Right atrium auricular region (tissue), 2 donors: Measurements from ENCODE around the gene ADGRD2. TPM values are rescaled to one million over a fixed set of nuclear protein-coding genes. Genes with fewer than 3 reads are reported as not detected.

Experiments
- DNase-seq: peaks from one replicate; pipeline ENCODE4 v3.0.0-alpha.2; 2019; ENCODE audit warnings: low spot score
- H3K27ac ChIP-seq, 2 donors: fragments of 200-600 bp; sonication (generic); 1 replicate in 1 of 2; 2 replicates in 1 of 2; pipeline ENCODE4 v1.5.1; 2016 to 2019
- H3K27me3 ChIP-seq, 2 donors: fragments of 200-600 bp; sonication (generic); one replicate each; pipeline versions ENCODE4 v1.5.1 to v1.6.0; 2017 to 2019
- H3K36me3 ChIP-seq: fragments of 200-600 bp; sonication (generic); one replicate; pipeline ENCODE4 v1.5.1; 2016
- H3K4me1 ChIP-seq, 2 donors: fragments of 200-600 bp; sonication (generic); one replicate each; pipeline versions ENCODE4 v1.5.1 to v1.6.0; 2017 to 2019
- H3K4me3 ChIP-seq, 2 donors: fragments of 200-600 bp; sonication (generic); 1 replicate in 1 of 2; 2 replicates in 1 of 2; pipeline ENCODE4 v1.5.1; 2017 to 2019; ENCODE audit warnings: mild to moderate bottlenecking in 1 of 2, moderate library complexity in 1 of 2
- H3K9me3 ChIP-seq, 2 donors: fragments of 200-600 bp; sonication (generic); one replicate each; pipeline ENCODE4 v1.5.1; 2019
- CTCF ChIP-seq, 2 donors: fragments of 200-600 bp; sonication (generic); IDR thresholded peaks; one replicate each; pipeline ENCODE4 v1.5.1; 2019; ENCODE audit warnings: antibody characterized with exemption in 2 of 2
- total RNA-seq, 2 donors: library from RNA; depleted of rRNA; stranded (reverse); fragments of >200 nt; gene quantifications; one replicate each; pipeline ENCODE4 v1.1.0, GENCODE V29; 2016

ADGRD2 gene
- total RNA-seq, 2 donors from 2014 or later = not detected

- Histone ChIP-seq H3K27ac (no peak overlapping the region), H3K9me3 (no peaks in the 10 kb centered on the region), H3K36me3 (no peaks in the 10 kb centered on the region), H3K4me1 (peaks cover 0 to 18% of the 10 kb centered on the region in 2 donors), H3K4me3 (peak overlapping the region in 1 of 2 donors; percentile 15), H3K27me3 (peaks cover 15 to 31% of the 10 kb centered on the region in 2 donors)
- no peak for DNase-seq
- TF ChIP-seq CTCF (IDR thresholded peaks at IDR 0.05) = no peak
Observed at GRCh38 chr9:124505006-124505900, 55.0 kb downstream of the ADGRD2 start.

GRCh38 chr9:124505901-124506346, 55.7 kb downstream of the ADGRD2 start:
- Histone ChIP-seq H3K4me3 (no peak overlapping the region), H3K36me3 (no peaks in the 10 kb centered on the region), H3K9me3 (no peaks in the 10 kb centered on the region), H3K27me3 (peaks cover 15 to 31% of the 10 kb centered on the region in 2 donors), H3K4me1 (peaks cover 0 to 18% of the 10 kb centered on the region in 2 donors), H3K27ac (no peak overlapping the region)
- no peak for TF ChIP-seq CTCF (IDR thresholded peaks at IDR 0.05)
- no peak for DNase-seq

- Histone ChIP-seq H3K36me3 (no peaks in the 10 kb centered on the region), H3K27ac (no peak overlapping the region), H3K4me1 (peaks cover 0 to 18% of the 10 kb centered on the region in 2 donors), H3K9me3 (no peaks in the 10 kb centered on the region), H3K27me3 (peaks cover 15 to 31% of the 10 kb centered on the region in 2 donors), H3K4me3 (no peak overlapping the region)
- no peak for DNase-seq
- no peak for TF ChIP-seq CTCF (IDR thresholded peaks at IDR 0.05)
Observed at GRCh38 chr9:124506433-124506832, 56.2 kb downstream of the ADGRD2 start.

GRCh38 chr9:124506931-124507879, 57.0 kb downstream of the ADGRD2 start, which contains the start of gene NR5A1:
NR5A1 (minus strand) TSS chr9:124507399; CDS start chr9:124503395, 4,004 bp downstream.
- H3K9me3 ChIP-seq = no peaks in the 10 kb centered on the region
- TF ChIP-seq CTCF (IDR thresholded peaks at IDR 0.05) = no peak
- H3K4me1 ChIP-seq = peaks cover 0 to 18% of the 10 kb centered on the region in 2 donors
- no peak for DNase-seq
- H3K36me3 ChIP-seq = no peaks in the 10 kb centered on the region
- no peak within 1 kb of the TSS for H3K4me3 ChIP-seq
- H3K27me3 ChIP-seq = peaks cover 15 to 31% of the 10 kb centered on the region in 2 donors
- no peak within 1 kb of the TSS for H3K27ac ChIP-seq

- Histone ChIP-seq H3K27me3 (peaks cover 11 to 24% of the 10 kb centered on the region in 2 donors), H3K27ac (no peak overlapping the region), H3K36me3 (no peaks in the 10 kb centered on the region), H3K4me3 (no peak overlapping the region), H3K9me3 (no peaks in the 10 kb centered on the region), H3K4me1 (peaks cover 0 to 19% of the 10 kb centered on the region in 2 donors)
- no peak for TF ChIP-seq CTCF (IDR thresholded peaks at IDR 0.05)
- no peak for DNase-seq
Observed at GRCh38 chr9:124507880-124508423, 57.7 kb downstream of the ADGRD2 start.
